ENCODE data around the gene PLK2.

DNA sequence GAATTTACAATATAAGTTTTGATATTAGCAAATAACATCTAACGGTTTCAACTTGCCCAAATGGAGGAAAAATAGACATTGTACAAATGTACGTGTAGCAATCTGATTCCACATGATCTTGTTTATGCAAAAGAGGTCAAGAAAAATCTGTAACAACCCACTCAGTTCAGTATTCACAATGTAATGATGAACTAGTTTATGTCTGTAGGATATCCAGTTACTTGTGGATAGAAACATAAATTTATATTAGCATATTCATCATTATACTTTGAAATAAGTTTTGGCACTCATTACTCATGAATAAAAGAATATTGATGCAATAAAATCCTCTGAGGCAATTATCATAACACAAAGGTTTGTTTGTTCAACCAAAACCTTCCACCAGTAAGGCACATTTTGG lies 28.1 kb downstream of the PLK2 start:
- TF ChIP-seq SP1 (IDR thresholded peaks at IDR 0.05), result no peak
- no peak for TF ChIP-seq FOXM1 (IDR thresholded peaks at IDR 0.05; ENCODE audit: borderline replicate concordance)
- no peak for TF ChIP-seq ARNT (IDR thresholded peaks at IDR 0.05)
- TF ChIP-seq FOXA1 (IDR thresholded peaks at IDR 0.05), result no peak
- no peak for TF ChIP-seq TARDBP (IDR thresholded peaks at IDR 0.05)
